PC-9 (cell line): ENCODE data around the gene POGZ. TPM values are rescaled to one million over a fixed set of nuclear protein-coding genes. Genes with fewer than 3 reads are reported as not detected.

Experiments used
- BruUV-seq: library from RNA; stranded (reverse); fragments of 400-500 nt; replicated peaks from 2 replicates; lab custom pipeline; 2021; lab: Mats Ljungman, UMichigan
- CTCF ChIA-PET: fragments of 300-600 bp; sonication (Branson Sonifier 250); formaldehyde crosslinking; loops from one replicate; lab custom pipeline; 2022; ENCODE audit warnings: antibody characterized with exemption; lab: Charles Lee
- POLR2A ChIA-PET: fragments of 300-600 bp; sonication (Branson Sonifier 250); formaldehyde crosslinking; loops from one replicate; lab custom pipeline; 2022; ENCODE audit warnings: antibody characterized with exemption; ENCODE audit not compliant: unreplicated experiment; lab: Charles Lee
- DNase-seq, 2 experiments: peaks; one replicate each; pipeline versions ENCODE4 v3.0.0 to v3.0.0-alpha.2; 2015 to 2022; ENCODE audit warnings: mixed read lengths in 1 of 2
- H2AFZ ChIP-seq: fragments of 200-600 bp; sonication (generic); 2 replicates; pipeline ENCODE4 v1.8.1; 2017; ENCODE audit warnings: antibody characterized with exemption
- H3F3A ChIP-seq: fragments of 200-600 bp; sonication (generic); 2 replicates; pipeline ENCODE4 v1.8.1; 2017; ENCODE audit warnings: antibody characterized with exemption, mild to moderate bottlenecking, low read depth; ENCODE audit not compliant: insufficient read depth
- H3K27ac ChIP-seq: fragments of 200-600 bp; sonication (generic); 2 replicates; pipeline ENCODE4 v1.6.1; 2016; ENCODE audit warnings: mixed run types
- H3K27me3 ChIP-seq: fragments of 200-600 bp; sonication (generic); 2 replicates; pipeline ENCODE4 v1.6.1; 2016; ENCODE audit warnings: low read depth, mixed run types; ENCODE audit not compliant: insufficient read depth
- H3K36me3 ChIP-seq: fragments of 200-600 bp; sonication (generic); 2 replicates; pipeline ENCODE4 v1.6.1; 2016; ENCODE audit warnings: low read depth, mixed run types
- H3K4me1 ChIP-seq: fragments of 200-600 bp; sonication (generic); replicated peaks from 2 replicates; pipeline ENCODE4 v1.6.1; 2016; ENCODE audit warnings: mixed run types; ENCODE audit not compliant: insufficient read depth
- H3K4me2 ChIP-seq: fragments of 200-600 bp; sonication (generic); 2 replicates; pipeline ENCODE4 v1.6.1; 2017; ENCODE audit warnings: mixed run types
- H3K4me3 ChIP-seq: fragments of 200-600 bp; sonication (generic); 2 replicates; pipeline ENCODE4 v1.6.1; 2016; ENCODE audit warnings: mixed run types
- H3K79me2 ChIP-seq: fragments of 200-600 bp; sonication (generic); 2 replicates; pipeline ENCODE4 v1.6.1; 2017; ENCODE audit warnings: low read depth, mixed run types
- H3K9me2 ChIP-seq: fragments of 200-600 bp; sonication (generic); 2 replicates; pipeline ENCODE4 v1.8.1; 2017; ENCODE audit warnings: mild to moderate bottlenecking; ENCODE audit not compliant: insufficient read depth
- H3K9me3 ChIP-seq: fragments of 200-600 bp; sonication (generic); 2 replicates; pipeline ENCODE4 v1.8.1; 2016; ENCODE audit warnings: low read depth; ENCODE audit not compliant: insufficient read depth
- H4K20me1 ChIP-seq: fragments of 200-600 bp; sonication (generic); 2 replicates; pipeline ENCODE4 v1.8.1; 2017; ENCODE audit not compliant: insufficient read depth
- CTCF ChIP-seq: fragments of 200-600 bp; sonication (generic); conservative IDR thresholded peaks from 2 replicates; pipeline ENCODE4 v1.6.1; 2017; ENCODE audit warnings: mixed run types, antibody characterized with exemption, mild to moderate bottlenecking, moderate library complexity
- EZH2 ChIP-seq: fragments of 200-600 bp; sonication (generic); IDR thresholded peaks from 2 replicates; pipeline ENCODE4 v1.8.0; 2017; ENCODE audit warnings: antibody characterized with exemption, low read depth
- intact Hi-C: fragments of 100-400 bp; cut with micrococcal nuclease; formaldehyde crosslinking; loops from one replicate; pipeline ENCODE4 v1.10.0; 2022; ENCODE audit not compliant: unreplicated experiment
- total RNA-seq: library from RNA; stranded (reverse); gene quantifications from 2 replicates; pipeline ENCODE4 v1.2.3, GENCODE V29; 2021

POGZ gene
- total RNA-seq, 1 experiment from 2014 or later: 71.0 TPM

- TF ChIP-seq EZH2: no peak
- BruUV-seq: no TSS peak
- H3K9me2 ChIP-seq: no peaks in the 10 kb centered on the region
- H3K27me3 ChIP-seq: no peaks in the 10 kb centered on the region
- H3K27ac ChIP-seq: no peak overlapping the region
- no peaks in the 10 kb centered on the region for H4K20me1 ChIP-seq
- no peak overlapping the region for H2AFZ ChIP-seq
- no peak overlapping the region for H3K4me2 ChIP-seq
- H3K4me3 ChIP-seq: no peak overlapping the region
- no peaks in the 10 kb centered on the region for H3K4me1 ChIP-seq
- no peaks in the 10 kb centered on the region for H3K79me2 ChIP-seq
- H3K9me3 ChIP-seq: no peaks in the 10 kb centered on the region
- DNase-seq: no peak
- H3K36me3 ChIP-seq: no peaks in the 10 kb centered on the region
- intact Hi-C loops: no loop called here
- POLR2A ChIA-PET: no interaction called here
- CTCF ChIA-PET: no interaction called here
- no peaks in the 10 kb centered on the region for H3F3A ChIP-seq
These were observed 74.7 kb downstream of the POGZ start for GRCh38 chr1:151384584-151384983.

GRCh38 chr1:151377150-151377884 is 82.0 kb downstream of the POGZ start:
- no TSS peak for BruUV-seq
- Histone ChIP-seq H3K4me3 (no peak overlapping the region), H3F3A (no peaks in the 10 kb centered on the region), H2AFZ (no peak overlapping the region), H3K27me3 (no peaks in the 10 kb centered on the region), H3K4me1 (no peaks in the 10 kb centered on the region), H3K27ac (no peak overlapping the region), H3K79me2 (no peaks in the 10 kb centered on the region), H3K36me3 (no peaks in the 10 kb centered on the region), H4K20me1 (no peaks in the 10 kb centered on the region), H3K9me3 (no peaks in the 10 kb centered on the region), H3K9me2 (no peaks in the 10 kb centered on the region), H3K4me2 (no peak overlapping the region)
- DNase-seq: no peak
- ChIA-PET CTCF (no interaction called here), POLR2A (interaction anchor here (0.6 kb wide), 1 partner anchor 16 kb away, joined by 4 read pairs; no protein-coding TSS in a partner anchor)
- intact Hi-C loops: no loop called here
- TF ChIP-seq EZH2 (no peak), CTCF (no peak)

- CTCF ChIA-PET: no interaction called here
- no peaks in the 10 kb centered on the region for H3K9me3 ChIP-seq
- peaks cover 5% of the 10 kb centered on the region; the same call in 1 of the 2 replicates for H3F3A ChIP-seq
- no peak for DNase-seq
- no TSS peak for BruUV-seq
- intact Hi-C loops: no loop called here
- H3K27me3 ChIP-seq: no peaks in the 10 kb centered on the region
- TF ChIP-seq CTCF (no peak), EZH2 (no peak)
- no peak overlapping the region for H3K4me2 ChIP-seq
- H4K20me1 ChIP-seq: no peaks in the 10 kb centered on the region
- POLR2A ChIA-PET: interaction anchor here (0.6 to 0.8 kb wide), 2 partner anchors 161 to 291 kb away, joined by 3 to 4 read pairs; no protein-coding TSS in a partner anchor
- H3K4me1 ChIP-seq: no peaks in the 10 kb centered on the region; the same call in 1 of the 2 replicates
- no peaks in the 10 kb centered on the region for H3K79me2 ChIP-seq
- H3K36me3 ChIP-seq: no peaks in the 10 kb centered on the region
- H3K9me2 ChIP-seq: no peaks in the 10 kb centered on the region
- H3K4me3 ChIP-seq: no peak overlapping the region
- H2AFZ ChIP-seq: no peak overlapping the region
- H3K27ac ChIP-seq: no peak overlapping the region
These were observed 86.1 kb downstream of the POGZ start for GRCh38 chr1:151373196-151373595.
